ENCODE data around the gene SLC25A41. TPM values are rescaled to one million over a fixed set of nuclear protein-coding genes. Genes with fewer than 3 reads are reported as not detected.

SLC25A41 gene
- polyA plus RNA-seq, 1 donor from 2014 or later, result 3.8 TPM

- TF ChIP-seq RAD21 (conservative IDR thresholded peaks at IDR 0.05), result no peak
- TF ChIP-seq EP300 (conservative IDR thresholded peaks at IDR 0.05; ENCODE audit: poor library complexity, severe bottlenecking), result no peak
- no peak for TF ChIP-seq CTCF (IDR thresholded peaks at IDR 0.05; ENCODE audit: poor library complexity, severe bottlenecking)
- TF ChIP-seq EZH2 (IDR thresholded peaks at IDR 0.05; ENCODE audit: borderline replicate concordance, insufficient read depth, low read length, poor library complexity, severe bottlenecking), result no peak
- no peak for TF ChIP-seq SMC3 (conservative IDR thresholded peaks at IDR 0.05; ENCODE audit: poor library complexity)
- no peak for TF ChIP-seq POLR2AphosphoS5 (IDR thresholded peaks at IDR 0.05)
- TF ChIP-seq TAF1 (IDR thresholded peaks at IDR 0.05; ENCODE audit: low read depth), result no peak
- no peak for TF ChIP-seq MXI1 (conservative IDR thresholded peaks at IDR 0.05; ENCODE audit: poor library complexity, severe bottlenecking)
- TF ChIP-seq, protein P1, sequence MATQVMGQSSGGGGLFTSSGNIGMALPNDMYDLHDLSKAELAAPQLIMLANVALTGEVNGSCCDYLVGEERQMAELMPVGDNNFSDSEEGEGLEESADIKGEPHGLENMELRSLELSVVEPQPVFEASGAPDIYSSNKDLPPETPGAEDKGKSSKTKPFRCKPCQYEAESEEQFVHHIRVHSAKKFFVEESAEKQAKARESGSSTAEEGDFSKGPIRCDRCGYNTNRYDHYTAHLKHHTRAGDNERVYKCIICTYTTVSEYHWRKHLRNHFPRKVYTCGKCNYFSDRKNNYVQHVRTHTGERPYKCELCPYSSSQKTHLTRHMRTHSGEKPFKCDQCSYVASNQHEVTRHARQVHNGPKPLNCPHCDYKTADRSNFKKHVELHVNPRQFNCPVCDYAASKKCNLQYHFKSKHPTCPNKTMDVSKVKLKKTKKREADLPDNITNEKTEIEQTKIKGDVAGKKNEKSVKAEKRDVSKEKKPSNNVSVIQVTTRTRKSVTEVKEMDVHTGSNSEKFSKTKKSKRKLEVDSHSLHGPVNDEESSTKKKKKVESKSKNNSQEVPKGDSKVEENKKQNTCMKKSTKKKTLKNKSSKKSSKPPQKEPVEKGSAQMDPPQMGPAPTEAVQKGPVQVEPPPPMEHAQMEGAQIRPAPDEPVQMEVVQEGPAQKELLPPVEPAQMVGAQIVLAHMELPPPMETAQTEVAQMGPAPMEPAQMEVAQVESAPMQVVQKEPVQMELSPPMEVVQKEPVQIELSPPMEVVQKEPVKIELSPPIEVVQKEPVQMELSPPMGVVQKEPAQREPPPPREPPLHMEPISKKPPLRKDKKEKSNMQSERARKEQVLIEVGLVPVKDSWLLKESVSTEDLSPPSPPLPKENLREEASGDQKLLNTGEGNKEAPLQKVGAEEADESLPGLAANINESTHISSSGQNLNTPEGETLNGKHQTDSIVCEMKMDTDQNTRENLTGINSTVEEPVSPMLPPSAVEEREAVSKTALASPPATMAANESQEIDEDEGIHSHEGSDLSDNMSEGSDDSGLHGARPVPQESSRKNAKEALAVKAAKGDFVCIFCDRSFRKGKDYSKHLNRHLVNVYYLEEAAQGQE (IDR thresholded peaks at IDR 0.05; ENCODE audit: borderline replicate concordance), result no peak
Observed at GRCh38 chr19:6446452-6446851, 12.9 kb upstream of the SLC25A41 start.

DNA sequence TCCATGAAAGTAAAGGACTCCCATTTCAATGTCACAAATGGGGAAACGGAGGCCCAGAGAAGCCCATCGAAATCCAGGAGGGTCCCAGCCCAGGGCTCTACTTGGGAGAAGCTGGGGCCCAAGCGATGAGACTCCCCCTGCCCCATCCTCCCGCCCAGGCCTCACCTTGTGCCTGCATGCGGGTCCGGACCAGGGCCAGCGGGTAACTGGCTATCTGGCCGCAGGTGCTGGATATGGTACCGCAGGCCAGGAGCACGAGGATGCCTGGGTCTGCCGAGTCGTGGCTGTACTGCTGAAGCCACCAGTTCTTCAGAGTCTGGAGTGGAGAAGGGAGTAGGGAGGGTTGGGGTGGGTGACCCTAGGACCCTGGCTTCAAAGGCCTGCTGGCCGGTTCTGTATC lies 10.4 kb upstream of the SLC25A41 start:
- H3F3A ChIP-seq (ENCODE audit: insufficient read depth, low read length, poor library complexity, severe bottlenecking), result no peaks in the 10 kb centered on the region
- no peak overlapping the region for H3K4me3 ChIP-seq (ENCODE audit: low read length)
- H3K79me2 ChIP-seq (replicated peaks; ENCODE audit: insufficient read depth, low read length), result no peaks in the 10 kb centered on the region
- TF ChIP-seq CTCF (IDR thresholded peaks at IDR 0.05; ENCODE audit: poor library complexity, severe bottlenecking) (no peak), MXI1 (conservative IDR thresholded peaks at IDR 0.05; ENCODE audit: poor library complexity, severe bottlenecking) (no peak), EP300 (conservative IDR thresholded peaks at IDR 0.05; ENCODE audit: poor library complexity, severe bottlenecking) (no peak), RAD21 (conservative IDR thresholded peaks at IDR 0.05) (no peak), SMC3 (conservative IDR thresholded peaks at IDR 0.05; ENCODE audit: poor library complexity) (no peak), TAF1 (IDR thresholded peaks at IDR 0.05; ENCODE audit: low read depth) (no peak), EZH2 (IDR thresholded peaks at IDR 0.05; ENCODE audit: borderline replicate concordance, insufficient read depth, low read length, poor library complexity, severe bottlenecking) (no peak), POLR2AphosphoS5 (IDR thresholded peaks at IDR 0.05) (no peak)
- TF ChIP-seq, protein P1 (IDR thresholded peaks at IDR 0.05; ENCODE audit: borderline replicate concordance), result no peak
- H3K4me2 ChIP-seq (ENCODE audit: low read length), result no peak overlapping the region
- no peaks in the 10 kb centered on the region for H4K20me1 ChIP-seq (ENCODE audit: insufficient read depth)
- H3K9me3 ChIP-seq (ENCODE audit: low read length), result no peaks in the 10 kb centered on the region
- no peak overlapping the region for H2AFZ ChIP-seq (ENCODE audit: low read depth, low read length)
- H3K27ac ChIP-seq (ENCODE audit: low read length), result no peak overlapping the region
- H3K36me3 ChIP-seq (ENCODE audit: insufficient read depth, low read length), result no peaks in the 10 kb centered on the region
- H3K9ac ChIP-seq (ENCODE audit: low read length), result no peak overlapping the region
- H3K27me3 ChIP-seq (ENCODE audit: insufficient read depth, low read depth, low read length), result no peaks in the 10 kb centered on the region
- no peaks in the 10 kb centered on the region for H3K9me2 ChIP-seq (ENCODE audit: insufficient read depth, low read length)

More at GRCh38 chr19:6446452-6446851, 12.9 kb upstream of the SLC25A41 start:
- Histone ChIP-seq H3K4me3 (ENCODE audit: low read length) (no peak overlapping the region), H3F3A (ENCODE audit: insufficient read depth, low read length, poor library complexity, severe bottlenecking) (no peaks in the 10 kb centered on the region), H3K27me3 (ENCODE audit: insufficient read depth, low read depth, low read length) (no peaks in the 10 kb centered on the region), H3K9me3 (ENCODE audit: low read length) (no peaks in the 10 kb centered on the region), H3K9me2 (ENCODE audit: insufficient read depth, low read length) (no peaks in the 10 kb centered on the region), H4K20me1 (ENCODE audit: insufficient read depth) (no peaks in the 10 kb centered on the region), H3K27ac (ENCODE audit: low read length) (no peak overlapping the region), H2AFZ (ENCODE audit: low read depth, low read length) (no peak overlapping the region), H3K79me2 (replicated peaks; ENCODE audit: insufficient read depth, low read length) (no peaks in the 10 kb centered on the region), H3K9ac (ENCODE audit: low read length) (no peak overlapping the region), H3K4me2 (ENCODE audit: low read length) (no peak overlapping the region), H3K36me3 (ENCODE audit: insufficient read depth, low read length) (no peaks in the 10 kb centered on the region)
